HS-27A (cell line): Measurements from ENCODE around the gene WFDC5.
"Not testable (repeated sequence)": the region's sequence is repeated elsewhere in the genome, so short reads cannot be mapped to it uniquely, and the experiment has no call there.

Experiments
- DNase-seq: peaks from one replicate; pipeline ENCODE4 v3.0.0-alpha.2; 2012; ENCODE audit warnings: low read depth, missing footprints

WFDC5 gene

GRCh38 chr20:45114465-45115385 lies at the start of gene WFDC5:
WFDC5 (minus strand) TSS chr20:45115174; CDS start chr20:45115083, 91 bp downstream.
- DNase-seq, result no peak

- no peak for DNase-seq
Measured at GRCh38 chr20:45163083-45163803, 48.3 kb upstream of the WFDC5 start.

GRCh38 chr20:45157962-45158361 lies 43.0 kb upstream of the WFDC5 start:
- DNase-seq, result peak; percentile 19

- DNase-seq, result no peak
Measured at GRCh38 chr20:45156713-45157112, 41.7 kb upstream of the WFDC5 start.

- DNase-seq, result not testable (repeated sequence)
Measured at GRCh38 chr20:45154794-45155193, 39.8 kb upstream of the WFDC5 start.

- DNase-seq, result no peak
Measured at GRCh38 chr20:45154183-45154582, 39.2 kb upstream of the WFDC5 start.

- no peak for DNase-seq
Measured at GRCh38 chr20:45153752-45154151, 38.8 kb upstream of the WFDC5 start.

- no peak for DNase-seq
Measured at GRCh38 chr20:45153147-45153546, 38.2 kb upstream of the WFDC5 start.

GRCh38 chr20:45152405-45152804 lies 37.4 kb upstream of the WFDC5 start:
- no peak for DNase-seq

- DNase-seq, result no peak
Measured at GRCh38 chr20:45149062-45149461, 34.1 kb upstream of the WFDC5 start.

- DNase-seq, result no peak
Measured at GRCh38 chr20:45140836-45141235, 25.9 kb upstream of the WFDC5 start.

- DNase-seq, result not testable (repeated sequence)
Measured at GRCh38 chr20:45139733-45140375, 24.9 kb upstream of the WFDC5 start.

- DNase-seq, result no peak
Measured at GRCh38 chr20:45138561-45139300, 23.8 kb upstream of the WFDC5 start.

- no peak for DNase-seq
Measured at GRCh38 chr20:45136911-45137310, 21.9 kb upstream of the WFDC5 start.

- peak; percentile 24 for DNase-seq
Measured at GRCh38 chr20:45128099-45128498, 13.1 kb upstream of the WFDC5 start.

- DNase-seq, result no peak
Measured at GRCh38 chr20:45124365-45124764, 9.4 kb upstream of the WFDC5 start, which contains the start of gene WFDC12. WFDC12 (minus strand) TSS chr20:45124465; CDS start chr20:45124447, 18 bp downstream.

- no peak for DNase-seq
Measured at GRCh38 chr20:45121388-45121787, 6.4 kb upstream of the WFDC5 start.

GRCh38 chr20:45119556-45120266 lies 4.7 kb upstream of the WFDC5 start:
- no peak for DNase-seq

GRCh38 chr20:45118028-45118427 lies 3.1 kb upstream of the WFDC5 start:
- no peak for DNase-seq

- DNase-seq, result no peak
Measured at GRCh38 chr20:45117581-45117980, 2.6 kb upstream of the WFDC5 start.

- DNase-seq, result no peak
Measured at GRCh38 chr20:45115829-45116228, 855 bp upstream of the WFDC5 start.
